Embryonic facial prominence (tissue), 1 donor: ENCODE results near the gene GALT.

Experiments used
- DNase-seq: peaks from one replicate; pipeline ENCODE4 v3.0.0-alpha.2; 2016; ENCODE audit errors: extremely low spot score

The GALT gene

DNA sequence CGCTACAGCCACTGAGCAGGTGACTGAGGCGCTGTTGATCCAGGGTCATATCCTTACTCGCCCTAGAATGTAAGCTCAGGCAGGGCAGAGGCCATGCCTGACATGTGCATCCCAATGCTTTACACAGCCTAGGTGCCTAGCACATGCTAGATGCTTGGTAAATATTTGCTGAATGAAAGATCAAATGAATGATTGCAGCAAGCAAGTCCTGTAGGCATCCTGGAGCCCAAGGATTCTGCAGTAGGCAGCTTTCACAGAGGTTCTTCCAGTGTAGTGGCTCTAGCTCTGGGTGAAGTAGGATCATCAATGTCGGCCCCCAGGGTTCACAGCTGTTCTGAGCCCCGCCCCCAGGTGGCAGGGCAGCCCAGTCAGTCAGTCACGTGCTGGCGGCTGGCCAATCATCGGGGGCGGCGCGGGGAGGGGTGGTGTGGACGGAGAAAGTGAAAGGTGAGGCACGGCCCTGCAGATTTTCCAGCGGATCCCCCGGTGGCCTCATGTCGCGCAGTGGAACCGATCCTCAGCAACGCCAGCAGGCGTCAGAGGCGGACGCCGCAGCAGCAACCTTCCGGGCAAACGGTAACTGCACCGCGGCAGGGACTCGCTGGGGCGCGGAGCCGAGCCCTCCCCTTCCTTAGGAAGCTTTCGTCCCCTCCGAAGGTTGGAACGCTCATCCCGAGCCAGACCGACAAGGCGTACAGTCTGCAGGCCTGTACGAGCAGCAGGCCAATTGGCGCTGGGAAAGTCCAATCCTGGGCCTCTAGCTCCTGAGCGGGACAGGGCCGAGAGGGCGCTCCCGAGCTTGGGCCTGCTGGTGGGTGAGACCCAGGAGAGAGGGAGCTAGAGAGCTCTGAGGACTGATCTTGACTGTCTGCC is at the start of gene GALT:
TSS of gene GALT (plus strand) at position 465 of the 873 bp plus-strand sequence. CDS start at position 495, 30 bp downstream.
- no peak for DNase-seq

GRCh38 chr9:34599546-34599945 is 46.9 kb upstream of the GALT start:
- no peak for DNase-seq

DNA sequence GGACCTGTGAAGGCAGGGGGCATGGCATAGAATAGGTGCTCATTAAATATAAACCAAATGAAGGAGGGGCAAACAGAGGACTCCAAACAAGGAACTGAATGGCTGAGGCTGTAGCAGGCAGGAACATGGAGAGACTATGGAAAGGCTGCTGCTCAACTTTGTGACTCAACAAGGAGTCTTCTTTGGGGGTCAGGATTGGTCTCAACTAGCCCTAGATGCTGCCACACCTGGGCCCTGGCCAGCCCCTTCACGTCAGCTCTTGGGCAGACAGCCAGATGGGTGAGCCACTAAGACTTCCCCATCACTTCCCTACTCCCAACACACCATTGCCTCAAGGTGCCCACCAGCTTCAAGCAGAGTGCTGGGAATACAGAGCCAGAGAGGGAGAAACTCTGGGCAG is 45.6 kb upstream of the GALT start:
- no peak for DNase-seq

- DNase-seq, result no peak
Observed at GRCh38 chr9:34601937-34602573, 44.4 kb upstream of the GALT start.

GRCh38 chr9:34603610-34604231 is 42.8 kb upstream of the GALT start:
- DNase-seq, result no peak

- no peak for DNase-seq
Observed at GRCh38 chr9:34606190-34606589, 40.3 kb upstream of the GALT start.

DNA sequence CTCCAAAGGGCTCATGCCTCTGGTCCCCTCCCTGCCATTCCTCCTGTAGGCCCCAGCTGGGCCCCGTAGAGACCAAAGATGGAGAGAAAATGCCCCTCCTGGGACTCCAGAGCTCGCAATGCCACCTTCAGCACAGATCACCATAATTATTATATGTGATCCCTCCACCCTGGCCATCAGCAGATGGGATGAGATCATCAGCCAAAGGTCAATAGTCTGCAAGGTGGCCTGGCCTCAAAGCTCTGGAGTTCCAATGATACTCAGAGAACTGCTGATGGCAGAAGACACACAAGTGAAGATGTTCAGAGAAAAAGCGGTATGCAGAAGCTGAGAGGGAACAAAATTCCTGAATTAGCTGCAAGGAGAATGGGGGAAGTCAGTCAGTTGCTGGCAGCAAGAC is 39.6 kb upstream of the GALT start:
- no peak for DNase-seq

GRCh38 chr9:34607331-34607730 is 39.1 kb upstream of the GALT start:
- no peak for DNase-seq

- no peak for DNase-seq
Observed at GRCh38 chr9:34610434-34611206, 35.9 kb upstream of the GALT start.

DNA sequence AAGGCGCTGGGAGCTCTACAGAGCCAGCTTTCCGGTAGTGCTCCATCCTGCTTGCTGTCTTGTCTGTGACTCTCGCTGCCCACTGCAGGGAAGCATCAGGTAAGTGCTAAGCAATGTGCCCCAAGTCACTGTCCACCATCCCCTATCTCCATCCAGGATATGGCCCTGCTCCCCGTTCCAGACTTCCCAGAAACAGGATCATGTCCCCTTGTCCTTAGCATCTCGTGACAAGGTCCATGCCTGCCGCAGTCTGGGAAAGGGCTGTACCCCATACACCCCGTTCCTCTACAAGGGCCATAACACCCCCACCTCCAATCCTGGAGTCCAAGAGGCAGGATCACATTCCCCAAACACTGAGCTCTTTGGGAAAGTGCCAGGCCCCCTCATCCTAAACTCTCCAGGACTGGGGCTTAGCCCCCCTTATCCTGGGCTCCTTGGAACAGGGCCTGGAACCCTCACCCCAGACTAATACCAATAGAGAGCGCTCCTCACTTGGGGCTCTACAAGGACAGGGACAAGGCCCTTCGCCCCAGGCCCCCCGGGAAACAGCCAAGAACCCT is 35.1 kb upstream of the GALT start:
- DNase-seq, result no peak

DNA sequence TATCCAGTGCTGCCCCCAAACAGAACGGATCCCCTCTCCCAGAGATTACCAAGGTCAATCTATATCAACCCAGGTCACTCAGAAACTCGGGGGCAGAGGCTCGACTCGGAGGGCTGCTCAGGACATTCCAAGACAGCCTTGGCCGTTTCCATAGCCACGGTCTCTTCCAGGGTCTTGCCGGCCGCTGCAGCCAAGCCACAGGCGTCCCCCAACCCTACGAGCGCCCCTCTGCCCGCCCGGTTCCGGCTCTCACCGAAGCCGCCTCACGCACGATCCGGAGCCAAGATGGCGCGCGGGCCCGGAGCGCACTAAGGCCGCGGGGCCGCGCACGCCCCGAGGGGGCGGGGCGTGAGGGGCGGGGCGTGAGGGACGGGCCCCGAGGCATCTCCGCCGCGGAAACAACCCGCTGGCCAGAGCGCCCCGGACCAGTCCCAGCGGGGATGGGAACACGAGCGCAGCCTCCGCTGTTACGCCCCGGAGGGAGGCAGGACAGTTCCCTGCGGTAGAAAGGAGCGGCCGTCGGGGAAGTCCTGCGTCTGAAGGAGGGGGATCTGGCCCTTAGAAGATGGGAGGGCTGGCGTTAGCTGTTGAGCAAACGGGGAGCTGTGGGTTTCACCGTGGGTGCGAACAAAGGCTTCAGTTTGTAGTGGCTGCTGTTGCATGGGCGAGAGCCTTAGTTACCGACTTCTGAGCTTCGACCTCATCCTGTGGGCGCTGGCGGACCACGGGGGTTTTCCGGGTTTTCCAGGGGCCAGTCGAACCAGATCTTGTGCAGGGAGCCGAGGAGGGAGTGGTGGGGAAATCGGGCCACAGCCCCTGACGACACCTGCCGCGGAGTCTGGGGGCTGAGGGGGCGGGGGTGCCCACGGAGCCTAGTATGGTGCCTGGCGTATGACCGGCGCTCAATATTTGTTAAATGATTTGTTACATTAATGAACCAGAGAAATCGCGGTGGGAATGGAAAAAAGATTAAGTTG is 34.4 kb upstream of the GALT start, which contains the start of gene RPP25L:
TSS of gene RPP25L (minus strand) at position 287 of the 977 bp plus-strand sequence. CDS start 801 bp downstream, outside the sequence.
- no peak for DNase-seq

DNA sequence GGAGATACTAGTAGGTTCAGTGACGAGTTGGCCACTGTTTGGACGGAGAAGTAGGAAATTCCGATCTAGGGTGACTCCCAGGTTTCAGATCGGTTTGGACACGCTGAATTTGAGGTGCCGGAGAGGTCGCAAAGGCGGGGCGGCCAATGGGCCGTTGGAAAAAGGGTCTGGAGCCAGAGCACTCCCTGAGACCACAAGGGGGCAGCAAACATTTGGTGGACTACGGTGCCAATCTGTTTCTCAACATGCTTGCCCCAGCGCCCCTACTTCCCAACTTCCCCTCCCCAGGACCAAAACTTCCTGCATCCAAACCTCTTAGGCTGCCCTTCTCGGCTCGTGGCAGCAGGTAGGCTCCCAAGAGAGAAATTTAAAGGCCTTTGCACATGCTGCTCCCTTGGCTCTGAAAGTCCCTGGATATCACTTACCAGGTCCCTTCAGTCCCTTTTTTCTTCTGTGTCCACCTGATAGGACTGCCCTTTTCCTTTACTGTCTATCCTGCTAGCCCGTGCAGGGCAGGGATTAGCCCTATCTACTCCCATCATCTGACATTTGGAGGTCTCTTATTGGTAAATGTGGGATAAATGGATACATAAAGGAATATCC is 33.6 kb upstream of the GALT start:
- no peak for DNase-seq

DNA sequence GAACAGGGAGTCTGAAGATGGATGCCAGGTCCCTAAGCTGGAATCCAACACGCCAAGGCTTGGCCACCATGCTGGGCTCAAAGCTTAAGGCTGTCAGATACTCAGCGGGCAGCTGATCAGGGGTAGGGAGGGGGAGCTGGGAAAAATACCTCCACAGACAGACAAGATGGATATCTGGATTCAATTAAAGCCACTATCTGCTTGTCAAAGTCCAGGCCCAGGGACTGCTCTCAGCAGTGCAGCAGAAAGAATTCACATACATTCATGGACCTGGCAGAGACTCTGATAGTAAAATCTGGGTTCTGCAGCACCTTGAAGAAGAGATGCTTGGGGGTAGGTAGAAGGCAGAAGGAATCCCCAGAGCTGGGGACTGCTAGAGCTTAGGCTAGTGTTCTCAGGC is 31.3 kb upstream of the GALT start:
- no peak for DNase-seq

- DNase-seq, result peak; percentile 94
Observed at GRCh38 chr9:34620061-34620994, 26.1 kb upstream of the GALT start, which contains the start of gene DCTN3. TSS of gene DCTN3 (minus strand) at chr9:34620495. CDS start at chr9:34620464, 31 bp downstream.

- DNase-seq, result no peak
Observed at GRCh38 chr9:34623374-34624235, 22.9 kb upstream of the GALT start.

- no peak for DNase-seq
Observed at GRCh38 chr9:34624475-34625185, 21.8 kb upstream of the GALT start.

DNA sequence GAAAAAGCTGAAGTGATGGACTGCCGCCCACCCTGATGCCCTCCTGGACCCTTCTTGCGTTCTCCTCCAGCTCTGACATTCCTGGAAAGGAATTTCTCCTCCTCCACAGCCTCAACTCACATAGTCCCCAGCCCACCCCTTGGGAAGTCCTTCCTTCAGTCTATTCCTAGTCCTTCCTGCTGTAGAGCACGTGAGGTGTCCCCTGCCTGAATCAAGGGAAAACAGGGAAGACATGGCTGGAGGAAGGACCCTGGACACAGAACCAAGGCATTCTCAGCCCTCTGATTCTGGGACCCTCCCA is 21.3 kb upstream of the GALT start:
- DNase-seq, result no peak
